ENCODE results near the gene AKR1C2.
"Not testable (repeated sequence)": the region's sequence is repeated elsewhere in the genome, so short reads cannot be mapped to it uniquely, and the experiment has no call there.

Gene AKR1C2

GRCh38 chr10:5003127-5004029 is at the start of gene AKR1C2:
Gene AKR1C2 (minus strand): TSS chr10:5003857. CDS start chr10:5003835, 22 bp downstream.
- H3K4me3 ChIP-seq (ENCODE audit: insufficient read length, low read depth); H3K9ac ChIP-seq (ENCODE audit: insufficient read length, low read depth): not testable (repeated sequence)

GRCh38 chr10:5052951-5053500 is 49.4 kb upstream of the AKR1C2 start:
- not testable (repeated sequence) for H3K9ac ChIP-seq (ENCODE audit: insufficient read length, low read depth); H3K4me1 ChIP-seq (ENCODE audit: insufficient read depth, insufficient read length); DNase-seq (ENCODE audit: low read depth, low spot score); H3K27me3 ChIP-seq (ENCODE audit: insufficient read depth, insufficient read length); H3K9me3 ChIP-seq (ENCODE audit: insufficient read depth, low read length); H3K4me3 ChIP-seq (ENCODE audit: insufficient read length, low read depth); H3K36me3 ChIP-seq (ENCODE audit: insufficient read depth, insufficient read length, low read length)

More at GRCh38 chr10:5003127-5004029, at the start of gene AKR1C2:
- not testable (repeated sequence) for H3K9me3 ChIP-seq (ENCODE audit: insufficient read depth, low read length); H3K36me3 ChIP-seq (ENCODE audit: insufficient read depth, insufficient read length, low read length); DNase-seq (ENCODE audit: low read depth, low spot score); H3K4me1 ChIP-seq (ENCODE audit: insufficient read depth, insufficient read length); H3K27me3 ChIP-seq (ENCODE audit: insufficient read depth, insufficient read length)

- no peaks in the 10 kb centered on the region for H3K4me1 ChIP-seq (ENCODE audit: insufficient read depth, insufficient read length)
- H3K27me3 ChIP-seq (ENCODE audit: insufficient read depth, insufficient read length) = no peaks in the 10 kb centered on the region
- TF ChIP-seq SUZ12 (IDR thresholded peaks at IDR 0.05; ENCODE audit: extremely low read depth, insufficient read depth, insufficient read length) (no peak), ZNF274 (IDR thresholded peaks at IDR 0.05; ENCODE audit: low read depth, low read length) (no peak), YY1 (IDR thresholded peaks at IDR 0.05; ENCODE audit: insufficient read depth, insufficient read length) (no peak)
- H3K4me3 ChIP-seq (ENCODE audit: insufficient read length, low read depth) = no peak overlapping the region
- no peak overlapping the region for H3K9ac ChIP-seq (ENCODE audit: insufficient read length, low read depth)
- H3K36me3 ChIP-seq (ENCODE audit: insufficient read depth, insufficient read length, low read length) = no peaks in the 10 kb centered on the region
- no peaks in the 10 kb centered on the region for H3K9me3 ChIP-seq (ENCODE audit: insufficient read depth, low read length)
- DNase-seq (ENCODE audit: low read depth, low spot score) = no peak
Observed at GRCh38 chr10:5047912-5048628, 44.4 kb upstream of the AKR1C2 start.

GRCh38 chr10:5047055-5047454 is 43.4 kb upstream of the AKR1C2 start:
- H3K9ac ChIP-seq (ENCODE audit: insufficient read length, low read depth); H3K27me3 ChIP-seq (ENCODE audit: insufficient read depth, insufficient read length); H3K9me3 ChIP-seq (ENCODE audit: insufficient read depth, low read length); H3K4me3 ChIP-seq (ENCODE audit: insufficient read length, low read depth); H3K4me1 ChIP-seq (ENCODE audit: insufficient read depth, insufficient read length); H3K36me3 ChIP-seq (ENCODE audit: insufficient read depth, insufficient read length, low read length); DNase-seq (ENCODE audit: low read depth, low spot score): not testable (repeated sequence)

GRCh38 chr10:5046410-5046809 is 42.8 kb upstream of the AKR1C2 start:
- Histone ChIP-seq H3K4me1 (ENCODE audit: insufficient read depth, insufficient read length) (no peaks in the 10 kb centered on the region), H3K36me3 (ENCODE audit: insufficient read depth, insufficient read length, low read length) (no peaks in the 10 kb centered on the region), H3K27me3 (ENCODE audit: insufficient read depth, insufficient read length) (no peaks in the 10 kb centered on the region), H3K4me3 (ENCODE audit: insufficient read length, low read depth) (no peak overlapping the region), H3K9me3 (ENCODE audit: insufficient read depth, low read length) (no peaks in the 10 kb centered on the region), H3K9ac (ENCODE audit: insufficient read length, low read depth) (no peak overlapping the region)
- TF ChIP-seq SUZ12 (IDR thresholded peaks at IDR 0.05; ENCODE audit: extremely low read depth, insufficient read depth, insufficient read length) = no peak
- TF ChIP-seq ZNF274 (IDR thresholded peaks at IDR 0.05; ENCODE audit: low read depth, low read length) = no peak
- no peak for TF ChIP-seq YY1 (IDR thresholded peaks at IDR 0.05; ENCODE audit: insufficient read depth, insufficient read length)
- no peak for DNase-seq (ENCODE audit: low read depth, low spot score)

GRCh38 chr10:5045095-5045494 is 41.4 kb upstream of the AKR1C2 start:
- TF ChIP-seq SUZ12 (IDR thresholded peaks at IDR 0.05; ENCODE audit: extremely low read depth, insufficient read depth, insufficient read length) (no peak), ZNF274 (IDR thresholded peaks at IDR 0.05; ENCODE audit: low read depth, low read length) (no peak), YY1 (IDR thresholded peaks at IDR 0.05; ENCODE audit: insufficient read depth, insufficient read length) (no peak)
- DNase-seq (ENCODE audit: low read depth, low spot score) = no peak
- no peaks in the 10 kb centered on the region for H3K4me1 ChIP-seq (ENCODE audit: insufficient read depth, insufficient read length)
- H3K9me3 ChIP-seq (ENCODE audit: insufficient read depth, low read length) = peaks cover 4% of the 10 kb centered on the region; the same call in 1 of the 2 replicates
- H3K27me3 ChIP-seq (ENCODE audit: insufficient read depth, insufficient read length) = no peaks in the 10 kb centered on the region
- H3K9ac ChIP-seq (ENCODE audit: insufficient read length, low read depth) = no peak overlapping the region
- no peaks in the 10 kb centered on the region for H3K36me3 ChIP-seq (ENCODE audit: insufficient read depth, insufficient read length, low read length)
- H3K4me3 ChIP-seq (ENCODE audit: insufficient read length, low read depth) = no peak overlapping the region

GRCh38 chr10:5043716-5044115 is 40.1 kb upstream of the AKR1C2 start:
- Histone ChIP-seq H3K27me3 (ENCODE audit: insufficient read depth, insufficient read length) (no peaks in the 10 kb centered on the region), H3K4me3 (ENCODE audit: insufficient read length, low read depth) (no peak overlapping the region), H3K4me1 (ENCODE audit: insufficient read depth, insufficient read length) (no peaks in the 10 kb centered on the region), H3K9ac (ENCODE audit: insufficient read length, low read depth) (no peak overlapping the region), H3K9me3 (ENCODE audit: insufficient read depth, low read length) (peaks cover 4% of the 10 kb centered on the region; the same call in 1 of the 2 replicates), H3K36me3 (ENCODE audit: insufficient read depth, insufficient read length, low read length) (no peaks in the 10 kb centered on the region)
- no peak for DNase-seq (ENCODE audit: low read depth, low spot score)
- no peak for TF ChIP-seq SUZ12 (IDR thresholded peaks at IDR 0.05; ENCODE audit: extremely low read depth, insufficient read depth, insufficient read length)
- no peak for TF ChIP-seq YY1 (IDR thresholded peaks at IDR 0.05; ENCODE audit: insufficient read depth, insufficient read length)
- no peak for TF ChIP-seq ZNF274 (IDR thresholded peaks at IDR 0.05; ENCODE audit: low read depth, low read length)

All from NT2/D1 (cell line).